ENCODE results near the gene USP54. TPM values are rescaled to one million over a fixed set of nuclear protein-coding genes. Genes with fewer than 3 reads are reported as not detected.

Gene USP54
- total RNA-seq, 1 experiment from 2014 or later = 37.9 TPM

DNA sequence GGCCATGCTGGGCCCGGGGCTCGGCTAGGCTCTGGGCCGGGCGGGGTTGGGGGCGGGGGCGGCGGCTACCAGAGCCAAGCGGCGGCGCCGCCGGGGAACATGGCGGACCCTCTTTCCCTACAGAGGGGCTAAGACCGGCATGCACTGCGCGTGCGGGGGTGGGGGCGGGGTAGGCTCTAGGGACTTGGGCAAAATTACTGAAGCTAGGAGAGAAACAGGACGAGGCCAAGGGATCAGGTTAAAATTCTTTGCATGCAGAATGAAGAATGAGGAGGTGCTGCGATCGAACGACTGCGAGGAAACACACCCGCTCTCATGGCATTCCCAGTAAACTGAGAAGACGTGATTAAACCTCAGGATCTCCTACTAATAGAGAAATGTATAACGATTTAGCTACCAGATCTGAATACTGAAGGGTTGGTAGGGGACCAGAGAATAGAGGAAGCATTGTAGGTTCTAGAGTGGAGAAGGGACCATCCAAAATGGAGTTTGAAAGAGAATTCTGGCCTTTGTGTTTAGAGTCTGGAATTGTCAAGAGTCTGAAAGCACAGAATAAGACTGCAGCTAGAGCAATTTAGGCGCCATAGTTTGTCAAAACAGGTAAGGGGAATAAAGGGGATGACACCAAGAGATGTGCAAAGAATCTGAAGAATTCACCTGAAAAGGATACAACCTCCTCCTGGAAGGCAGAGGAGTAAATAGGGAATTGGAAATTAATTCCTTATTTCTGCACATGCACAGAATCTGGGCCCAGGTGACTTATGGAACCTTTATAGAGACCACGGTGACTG lies 95.1 kb downstream of the USP54 start, which contains the start of gene PPP3CB:
PPP3CB (minus strand) TSS at position 141 of the 791 bp plus-strand sequence; CDS start at position 6, 135 bp downstream.
- peaks cover 4 to 22% (median 22%) of the 10 kb centered on the region in 3 experiments; a peak in 6 of 7 replicates for H3K36me3 Mint-ChIP-seq (ENCODE audit: insufficient read depth in 1 of 3, low read depth in 3 of 3)
- no peaks in the 10 kb centered on the region for H3K23me2 ChIP-seq (ENCODE audit: insufficient read length, low read depth, low read length, poor library complexity, severe bottlenecking)
- WGBS (ENCODE audit: extremely low coverage, insufficient read length, low lambda C conversion rate) = no CpG with 5 or more reads among the region's 28 CpGs
- no peak within 1 kb of the TSS for H2BK20ac ChIP-seq (ENCODE audit: low read depth, low read length, poor library complexity, severe bottlenecking)
- H3K14ac ChIP-seq (ENCODE audit: insufficient read depth, low read length) = no peak within 1 kb of the TSS; the same call in 1 of the 2 replicates
- no peaks in the 10 kb centered on the region for H3K27me3 ChIP-seq (ENCODE audit: insufficient read depth, low read length)
- H4K20me1 ChIP-seq (ENCODE audit: control insufficient read depth, insufficient read depth, insufficient read length) = no peaks in the 10 kb centered on the region
- H3K9me3 Mint-ChIP-seq = no peaks in the 10 kb centered on the region; a peak in 1 of 5 replicates
- H3K27me3 Mint-ChIP-seq (ENCODE audit: low read depth) = no peaks in the 10 kb centered on the region
- no peak within 1 kb of the TSS for H4K8ac ChIP-seq (replicated peaks; ENCODE audit: insufficient read length, low read depth, low read length)
- H2BK12ac ChIP-seq (ENCODE audit: insufficient read length, low read depth, low read length) = no peak within 1 kb of the TSS
- H2AK5ac ChIP-seq (ENCODE audit: insufficient read length, low read length) = no peak within 1 kb of the TSS
- no peaks in the 10 kb centered on the region; the same call in 1 of the 2 replicates for H3K4me1 ChIP-seq (ENCODE audit: insufficient read depth, low read length)
- peaks cover 16 to 17% of the 10 kb centered on the region in 2 experiments for H3K4me1 Mint-ChIP-seq
- no peak within 1 kb of the TSS for H2AFZ ChIP-seq (ENCODE audit: low read length)
- H2BK120ac ChIP-seq (ENCODE audit: low read depth, low read length, poor library complexity, severe bottlenecking) = no peak within 1 kb of the TSS
- peak within 1 kb of the TSS; percentile 92 to 93 for H3K4me3 Mint-ChIP-seq
- DNase-seq = peak; percentile 95
- H3T11ph ChIP-seq (ENCODE audit: low read length) = no peak within 1 kb of the TSS
- no peaks in the 10 kb centered on the region for H3K9me3 ChIP-seq (ENCODE audit: control insufficient read depth, low read depth, low read length)
- TF ChIP-seq, protein P1, sequence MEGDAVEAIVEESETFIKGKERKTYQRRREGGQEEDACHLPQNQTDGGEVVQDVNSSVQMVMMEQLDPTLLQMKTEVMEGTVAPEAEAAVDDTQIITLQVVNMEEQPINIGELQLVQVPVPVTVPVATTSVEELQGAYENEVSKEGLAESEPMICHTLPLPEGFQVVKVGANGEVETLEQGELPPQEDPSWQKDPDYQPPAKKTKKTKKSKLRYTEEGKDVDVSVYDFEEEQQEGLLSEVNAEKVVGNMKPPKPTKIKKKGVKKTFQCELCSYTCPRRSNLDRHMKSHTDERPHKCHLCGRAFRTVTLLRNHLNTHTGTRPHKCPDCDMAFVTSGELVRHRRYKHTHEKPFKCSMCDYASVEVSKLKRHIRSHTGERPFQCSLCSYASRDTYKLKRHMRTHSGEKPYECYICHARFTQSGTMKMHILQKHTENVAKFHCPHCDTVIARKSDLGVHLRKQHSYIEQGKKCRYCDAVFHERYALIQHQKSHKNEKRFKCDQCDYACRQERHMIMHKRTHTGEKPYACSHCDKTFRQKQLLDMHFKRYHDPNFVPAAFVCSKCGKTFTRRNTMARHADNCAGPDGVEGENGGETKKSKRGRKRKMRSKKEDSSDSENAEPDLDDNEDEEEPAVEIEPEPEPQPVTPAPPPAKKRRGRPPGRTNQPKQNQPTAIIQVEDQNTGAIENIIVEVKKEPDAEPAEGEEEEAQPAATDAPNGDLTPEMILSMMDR (conservative IDR thresholded peaks at IDR 0.05) = no peak
- H3K18ac ChIP-seq (ENCODE audit: insufficient read length, low read depth, low read length) = peak within 1 kb of the TSS; percentile 9
- H2BK15ac ChIP-seq (ENCODE audit: low read depth, low read length) = no peak within 1 kb of the TSS
- no peak within 1 kb of the TSS for H3K56ac ChIP-seq (ENCODE audit: insufficient read length, low read depth, low read length)
- H3K79me1 ChIP-seq (ENCODE audit: insufficient read depth, low read depth, low read length, poor library complexity, severe bottlenecking) = peaks cover 5% of the 10 kb centered on the region
- no peak within 1 kb of the TSS for H2BK5ac ChIP-seq (ENCODE audit: insufficient read length, low read length)
- no peak within 1 kb of the TSS for H3K27ac ChIP-seq (ENCODE audit: insufficient read length, low read depth, low read length)
- no peak within 1 kb of the TSS for H4K91ac ChIP-seq (ENCODE audit: insufficient read length, low read depth, low read length)
- peaks cover 6% of the 10 kb centered on the region; the same call in 1 of the 2 replicates for H3K79me2 ChIP-seq (ENCODE audit: insufficient read depth, low read length)
- H3K9ac ChIP-seq (ENCODE audit: extremely low read depth, insufficient read length, low read length) = peak within 1 kb of the TSS; percentile 54
- peak within 1 kb of the TSS; percentile 87 to 97 (median 97) for H3K27ac Mint-ChIP-seq
- no peak within 1 kb of the TSS for H4K5ac ChIP-seq (ENCODE audit: insufficient read length, low read depth, low read length)
- H3K23ac ChIP-seq (ENCODE audit: insufficient read length, low read depth, low read length) = no peak within 1 kb of the TSS
- H3K4me2 ChIP-seq (ENCODE audit: insufficient read depth, insufficient read length, low read length) = peak within 1 kb of the TSS; percentile 82
- H3K4ac ChIP-seq (ENCODE audit: low read depth, low read length) = no peak within 1 kb of the TSS

Data from H9 (cell line).